HG03135 (cell line): ENCODE measurements around the gene IL1A.

Source experiments
- ATAC-seq: cut with Tn5 transposase; IDR thresholded peaks from one replicate; pipeline ENCODE4 v1.9.1; 2021; ENCODE audit warnings: mild to moderate bottlenecking, moderate library complexity; ENCODE audit not compliant: unreplicated experiment

IL1A gene

GRCh38 chr2:112728029-112728362 is 56.3 kb downstream of the IL1A start:
- ATAC-seq, result no peak

GRCh38 chr2:112727276-112728028 is 56.8 kb downstream of the IL1A start:
- no peak for ATAC-seq

- ATAC-seq, result peak; percentile 76
These were observed 57.7 kb downstream of the IL1A start for GRCh38 chr2:112726487-112727190.

- peak; percentile 42 for ATAC-seq
These were observed 58.5 kb downstream of the IL1A start for GRCh38 chr2:112725545-112726457.

- no peak for ATAC-seq
These were observed 59.4 kb downstream of the IL1A start for GRCh38 chr2:112724591-112725525.

- no peak for ATAC-seq
These were observed 60.3 kb downstream of the IL1A start for GRCh38 chr2:112723995-112724394.
